ENCODE results near the gene CBARP. TPM values are rescaled to one million over a fixed set of nuclear protein-coding genes. Genes with fewer than 3 reads are reported as not detected.
"Not testable (repeated sequence)": the region's sequence is repeated elsewhere in the genome, so short reads cannot be mapped to it uniquely, and the experiment has no call there.

The CBARP gene
- total and polyA plus RNA-seq, 2 of the 13 experiments (the other 11 are each of a cell fraction or from before 2014, with no cell fraction given), result 1.2 to 1.4 TPM

DNA sequence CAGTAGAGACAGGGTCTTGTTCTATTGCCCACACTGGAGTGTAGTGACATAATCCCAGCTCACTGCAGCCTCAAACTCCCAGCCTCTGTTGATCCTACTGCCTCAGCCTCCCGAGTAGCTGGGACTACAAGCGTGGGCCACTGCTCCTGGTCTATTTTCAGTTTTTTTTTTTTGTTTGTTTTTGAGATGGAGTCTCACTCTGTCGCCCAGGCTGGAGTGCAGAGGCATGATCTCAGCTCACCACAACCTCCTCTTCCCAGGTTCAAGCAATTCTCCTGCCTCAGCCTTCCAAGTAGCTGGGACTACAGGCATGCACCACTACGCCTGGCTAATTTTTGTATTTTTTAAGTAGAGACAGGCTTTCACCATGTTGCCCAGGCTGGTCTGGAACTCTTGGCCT lies 37.2 kb downstream of the CBARP start:
- in situ Hi-C loops (cut with HindIII; ENCODE audit: extremely low pct_ligation_motif_present, low pct_unique_long_range_greater_than_20kb); H3K4me2 ChIP-seq (ENCODE audit: low read depth, low read length); CTCF ChIA-PET (ENCODE audit: low intra/inter-chr PET ratio, low total read pairs); intact Hi-C loops (cut with micrococcal nuclease; ENCODE audit: unreplicated experiment); ATAC-seq; FAIRE-seq; H3K9me3 ChIP-seq (ENCODE audit: low read length); H3K27me3 ChIP-seq (ENCODE audit: control insufficient read depth in 1 of 2, insufficient read depth in 2 of 2, low read length in 2 of 2); H2AFZ ChIP-seq (ENCODE audit: low read length); H3K4me3 ChIP-seq (replicated peaks in 1 of 3; ENCODE audit: insufficient read depth in 1 of 3, low read depth in 2 of 3, low read length in 3 of 3); H3K27ac ChIP-seq (ENCODE audit: extremely low read length, insufficient read depth, low read length); H4K20me1 ChIP-seq (ENCODE audit: insufficient read depth, low read length); H3K9ac ChIP-seq (ENCODE audit: insufficient read depth, low read depth, low read length); H3K36me3 ChIP-seq (replicated peaks in 1 of 2; ENCODE audit: control insufficient read depth in 1 of 2, insufficient read depth in 2 of 2, low read length in 2 of 2); DNase-seq (ENCODE audit: low spot score); BruUV-seq (replicated peaks); H3K79me2 ChIP-seq (ENCODE audit: insufficient read depth, low read length): not testable (repeated sequence)
- WGBS (ENCODE audit: low lambda C conversion rate), result 41% methylated on average over 4 of the region's 4 CpGs
- peaks cover 41% of the 10 kb centered on the region for H3K4me1 ChIP-seq (ENCODE audit: insufficient read depth, low read length)
- POLR2A ChIA-PET, result interaction anchor here (1.1 kb wide), 1 partner anchor 174 kb away, joined by 3 read pairs; the partner anchor contains the start of gene CNN2
- TF ChIP-seq ZNF441 (CRISPR knock-in tag; IDR thresholded peaks at IDR 0.05; ENCODE audit: borderline replicate concordance) (peak; percentile 72), ZNF121 (CRISPR knock-in tag; IDR thresholded peaks at IDR 0.05) (0 out of 2 replicates have a peak, but pooled peaks have one; percentile 12)
- TF ChIP-seq, protein P1, sequence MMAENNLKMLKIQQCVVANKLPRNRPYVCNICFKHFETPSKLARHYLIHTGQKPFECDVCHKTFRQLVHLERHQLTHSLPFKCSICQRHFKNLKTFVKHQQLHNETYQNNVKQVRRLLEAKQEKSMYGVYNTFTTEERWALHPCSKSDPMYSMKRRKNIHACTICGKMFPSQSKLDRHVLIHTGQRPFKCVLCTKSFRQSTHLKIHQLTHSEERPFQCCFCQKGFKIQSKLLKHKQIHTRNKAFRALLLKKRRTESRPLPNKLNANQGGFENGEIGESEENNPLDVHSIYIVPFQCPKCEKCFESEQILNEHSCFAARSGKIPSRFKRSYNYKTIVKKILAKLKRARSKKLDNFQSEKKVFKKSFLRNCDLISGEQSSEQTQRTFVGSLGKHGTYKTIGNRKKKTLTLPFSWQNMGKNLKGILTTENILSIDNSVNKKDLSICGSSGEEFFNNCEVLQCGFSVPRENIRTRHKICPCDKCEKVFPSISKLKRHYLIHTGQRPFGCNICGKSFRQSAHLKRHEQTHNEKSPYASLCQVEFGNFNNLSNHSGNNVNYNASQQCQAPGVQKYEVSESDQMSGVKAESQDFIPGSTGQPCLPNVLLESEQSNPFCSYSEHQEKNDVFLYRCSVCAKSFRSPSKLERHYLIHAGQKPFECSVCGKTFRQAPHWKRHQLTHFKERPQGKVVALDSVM (CRISPR knock-in tag; IDR thresholded peaks at IDR 0.05), result peak; percentile 21; the same call in 1 of the 2 replicates

DNA sequence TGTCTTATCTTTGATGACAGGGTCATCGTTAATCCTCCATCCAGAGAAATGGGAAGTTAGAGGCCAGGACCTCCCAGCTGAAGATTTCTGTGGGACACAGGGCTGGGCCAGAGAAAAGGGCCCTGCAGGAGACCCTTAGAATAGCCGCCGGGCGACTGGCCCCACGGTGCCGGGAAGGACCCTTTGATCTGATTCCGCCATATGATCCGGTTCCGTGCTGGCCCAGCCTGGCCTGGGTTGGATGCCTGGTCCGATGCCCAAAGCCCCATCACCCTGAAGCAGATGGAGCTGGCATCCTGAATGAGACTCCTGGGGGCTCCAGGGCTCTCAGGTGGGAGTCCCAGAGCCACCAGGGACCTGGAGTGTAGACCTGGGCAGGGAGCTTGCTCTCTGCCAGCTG lies 38.3 kb downstream of the CBARP start:
- Histone ChIP-seq H3K27ac (ENCODE audit: extremely low read length, insufficient read depth, low read length) (no peak overlapping the region), H3K27me3 (ENCODE audit: control insufficient read depth in 1 of 2, insufficient read depth in 2 of 2, low read length in 2 of 2) (no peaks in the 10 kb centered on the region), H2AFZ (ENCODE audit: low read length) (no peak overlapping the region), H3K4me1 (ENCODE audit: insufficient read depth, low read length) (peaks cover 33% of the 10 kb centered on the region), H3K9me3 (ENCODE audit: low read length) (no peaks in the 10 kb centered on the region), H3K36me3 (replicated peaks in 1 of 2; ENCODE audit: control insufficient read depth in 1 of 2, insufficient read depth in 2 of 2, low read length in 2 of 2) (no peaks in the 10 kb centered on the region), H3K79me2 (ENCODE audit: insufficient read depth, low read length) (no peaks in the 10 kb centered on the region), H4K20me1 (ENCODE audit: insufficient read depth, low read length) (no peaks in the 10 kb centered on the region), H3K4me3 (replicated peaks in 1 of 3; ENCODE audit: insufficient read depth in 1 of 3, low read depth in 2 of 3, low read length in 3 of 3) (no peak overlapping the region), H3K4me2 (ENCODE audit: low read depth, low read length) (no peak overlapping the region), H3K9ac (ENCODE audit: insufficient read depth, low read depth, low read length) (no peak overlapping the region)
- DNase-seq (ENCODE audit: low spot score), result no peak
- CTCF ChIA-PET (ENCODE audit: low intra/inter-chr PET ratio, low total read pairs), result no interaction called here
- no peak for ATAC-seq
- WGBS (ENCODE audit: low lambda C conversion rate), result 80% methylated on average over 6 of the region's 10 CpGs
- FAIRE-seq, result no peak
- POLR2A ChIA-PET, result interaction anchor here (1.1 kb wide), 1 partner anchor 173 kb away, joined by 3 read pairs; the partner anchor contains the start of gene CNN2
- no TSS peak for BruUV-seq (replicated peaks)
- intact Hi-C loops (cut with micrococcal nuclease; ENCODE audit: unreplicated experiment), result no loop called here
- in situ Hi-C loops (cut with HindIII; ENCODE audit: extremely low pct_ligation_motif_present, low pct_unique_long_range_greater_than_20kb), result no loop called here
- TF ChIP-seq ZNF776 (CRISPR knock-in tag; IDR thresholded peaks at IDR 0.05) (no peak), ZMYM4 (CRISPR knock-in tag; IDR thresholded peaks at IDR 0.05) (no peak), HOXA9 (CRISPR knock-in tag; IDR thresholded peaks at IDR 0.05; ENCODE audit: borderline replicate concordance) (no peak), ZNF550 (CRISPR knock-in tag; IDR thresholded peaks at IDR 0.05; ENCODE audit: borderline replicate concordance) (no peak), ZNF607 (CRISPR knock-in tag; IDR thresholded peaks at IDR 0.05; ENCODE audit: borderline replicate concordance) (no peak), SAP130 (CRISPR knock-in tag; IDR thresholded peaks at IDR 0.05; ENCODE audit: low read depth) (no peak), MED8 (CRISPR knock-in tag; IDR thresholded peaks at IDR 0.05; ENCODE audit: insufficient replicate concordance) (no peak), ZNF335 (CRISPR knock-in tag; IDR thresholded peaks at IDR 0.05) (no peak), REXO4 (CRISPR knock-in tag; IDR thresholded peaks at IDR 0.05; ENCODE audit: borderline replicate concordance) (no peak), HOXA5 (CRISPR knock-in tag; IDR thresholded peaks at IDR 0.05) (no peak), TBL1XR1 (IDR thresholded peaks at IDR 0.05; ENCODE audit: borderline replicate concordance, low read length, partially characterized antibody) (no peak), SSRP1 (CRISPR knock-in tag; IDR thresholded peaks at IDR 0.05) (no peak), SCMH1 (CRISPR knock-in tag; IDR thresholded peaks at IDR 0.05; ENCODE audit: borderline replicate concordance) (no peak)
- TF ChIP-seq, protein P2, sequence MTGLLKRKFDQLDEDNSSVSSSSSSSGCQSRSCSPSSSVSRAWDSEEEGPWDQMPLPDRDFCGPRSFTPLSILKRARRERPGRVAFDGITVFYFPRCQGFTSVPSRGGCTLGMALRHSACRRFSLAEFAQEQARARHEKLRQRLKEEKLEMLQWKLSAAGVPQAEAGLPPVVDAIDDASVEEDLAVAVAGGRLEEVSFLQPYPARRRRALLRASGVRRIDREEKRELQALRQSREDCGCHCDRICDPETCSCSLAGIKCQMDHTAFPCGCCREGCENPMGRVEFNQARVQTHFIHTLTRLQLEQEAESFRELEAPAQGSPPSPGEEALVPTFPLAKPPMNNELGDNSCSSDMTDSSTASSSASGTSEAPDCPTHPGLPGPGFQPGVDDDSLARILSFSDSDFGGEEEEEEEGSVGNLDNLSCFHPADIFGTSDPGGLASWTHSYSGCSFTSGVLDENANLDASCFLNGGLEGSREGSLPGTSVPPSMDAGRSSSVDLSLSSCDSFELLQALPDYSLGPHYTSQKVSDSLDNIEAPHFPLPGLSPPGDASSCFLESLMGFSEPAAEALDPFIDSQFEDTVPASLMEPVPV (CRISPR knock-in tag; IDR thresholded peaks at IDR 0.05), result no peak
